Measurements from ENCODE around the gene JARID2.

Gene JARID2

GRCh38 chr6:15458021-15458459, 212.2 kb downstream of the JARID2 start:
- no peaks in the 10 kb centered on the region for H3F3A ChIP-seq (ENCODE audit: insufficient read depth)
- no peaks in the 10 kb centered on the region for H3K79me2 ChIP-seq (ENCODE audit: insufficient read depth, low read length)
- no peak for TF ChIP-seq CTCF (IDR thresholded peaks at IDR 0.05; ENCODE audit: insufficient read depth, low read length, poor library complexity, severe bottlenecking)
- no peak for TF ChIP-seq EZH2phosphoT487 (conservative IDR thresholded peaks at IDR 0.05; ENCODE audit: low read length)
- no peak overlapping the region for H3K4me2 ChIP-seq (ENCODE audit: low read depth, low read length, poor library complexity, severe bottlenecking)
- no peaks in the 10 kb centered on the region for H3K9me2 ChIP-seq (replicated peaks; ENCODE audit: insufficient read depth, low read length)
- no peaks in the 10 kb centered on the region for H3K9me3 ChIP-seq (ENCODE audit: insufficient read depth, low read length)
- H3K9ac ChIP-seq (ENCODE audit: low read length): no peak overlapping the region
- H3K4me3 ChIP-seq (ENCODE audit: insufficient read depth, low read length, poor library complexity, severe bottlenecking): no peak overlapping the region
- no peaks in the 10 kb centered on the region for H3K27me3 ChIP-seq (ENCODE audit: low read length)
- no peaks in the 10 kb centered on the region for H4K20me1 ChIP-seq (ENCODE audit: low read depth, low read length)
- H3K36me3 ChIP-seq (ENCODE audit: low read length): no peaks in the 10 kb centered on the region
- no peak overlapping the region for H2AFZ ChIP-seq (ENCODE audit: low read depth, low read length, severe bottlenecking)
- H3K27ac ChIP-seq (ENCODE audit: low read depth, low read length): no peak overlapping the region

- H3F3A ChIP-seq (ENCODE audit: insufficient read depth): no peaks in the 10 kb centered on the region
- no peak overlapping the region for H3K4me2 ChIP-seq (ENCODE audit: low read depth, low read length, poor library complexity, severe bottlenecking)
- H3K27ac ChIP-seq (ENCODE audit: low read depth, low read length): no peak overlapping the region
- no peaks in the 10 kb centered on the region for H3K9me2 ChIP-seq (replicated peaks; ENCODE audit: insufficient read depth, low read length)
- no peak overlapping the region for H3K9ac ChIP-seq (ENCODE audit: low read length)
- H4K20me1 ChIP-seq (ENCODE audit: low read depth, low read length): no peaks in the 10 kb centered on the region
- TF ChIP-seq EZH2phosphoT487 (conservative IDR thresholded peaks at IDR 0.05; ENCODE audit: low read length) (no peak), CTCF (IDR thresholded peaks at IDR 0.05; ENCODE audit: insufficient read depth, low read length, poor library complexity, severe bottlenecking) (no peak)
- no peaks in the 10 kb centered on the region for H3K79me2 ChIP-seq (ENCODE audit: insufficient read depth, low read length)
- no peaks in the 10 kb centered on the region for H3K27me3 ChIP-seq (ENCODE audit: low read length)
- H3K36me3 ChIP-seq (ENCODE audit: low read length): no peaks in the 10 kb centered on the region
- no peak overlapping the region for H2AFZ ChIP-seq (ENCODE audit: low read depth, low read length, severe bottlenecking)
- no peaks in the 10 kb centered on the region for H3K9me3 ChIP-seq (ENCODE audit: insufficient read depth, low read length)
- no peak overlapping the region for H3K4me3 ChIP-seq (ENCODE audit: insufficient read depth, low read length, poor library complexity, severe bottlenecking)
Observed at GRCh38 chr6:15460110-15460727, 214.3 kb downstream of the JARID2 start.

DNA sequence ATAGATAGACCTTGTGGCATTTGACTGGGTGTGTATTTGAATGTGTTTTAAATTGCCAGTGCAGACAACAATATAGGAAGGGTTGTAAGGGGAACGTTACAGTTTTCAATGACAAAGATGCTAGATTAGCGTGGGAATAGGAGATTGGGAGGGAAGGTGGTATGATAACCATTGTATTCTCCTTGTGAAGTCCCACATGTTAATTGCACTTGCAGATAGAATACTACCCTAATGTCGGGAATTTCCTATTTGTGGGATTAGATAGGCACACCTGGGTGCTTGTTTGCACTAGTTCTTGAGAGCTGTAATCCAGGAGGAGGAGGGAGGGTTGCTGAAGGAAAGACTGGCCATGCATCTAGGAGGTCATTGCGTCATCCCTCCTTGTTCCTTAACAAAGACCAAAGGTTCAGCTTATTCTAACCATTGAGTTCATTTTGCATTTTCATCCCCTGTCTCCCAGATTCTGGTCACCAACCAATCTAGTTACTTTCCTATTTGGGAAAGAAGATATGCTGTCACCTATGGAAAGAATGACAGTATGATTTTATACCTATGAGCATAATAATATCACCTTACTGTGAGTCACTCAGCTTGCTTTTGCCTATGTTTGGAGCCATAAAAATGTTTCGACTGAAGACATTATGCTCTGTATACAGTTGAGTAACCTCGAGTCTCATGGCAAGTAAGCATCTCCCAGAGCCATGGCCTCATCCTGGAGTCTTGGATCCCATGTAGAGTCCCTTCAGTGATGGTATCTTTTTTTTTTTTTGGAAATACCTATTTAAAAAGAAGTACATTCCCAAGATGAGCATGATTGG, 215.5 kb downstream of the JARID2 start:
- H3K4me3 ChIP-seq (ENCODE audit: insufficient read depth, low read length, poor library complexity, severe bottlenecking): no peak overlapping the region

More for the DNA sequence above, 215.5 kb downstream of the JARID2 start:
- Histone ChIP-seq H2AFZ (ENCODE audit: low read depth, low read length, severe bottlenecking) (no peak overlapping the region), H3K79me2 (ENCODE audit: insufficient read depth, low read length) (no peaks in the 10 kb centered on the region), H3K9me2 (replicated peaks; ENCODE audit: insufficient read depth, low read length) (no peaks in the 10 kb centered on the region), H3F3A (ENCODE audit: insufficient read depth) (no peaks in the 10 kb centered on the region), H4K20me1 (ENCODE audit: low read depth, low read length) (no peaks in the 10 kb centered on the region), H3K4me2 (ENCODE audit: low read depth, low read length, poor library complexity, severe bottlenecking) (no peak overlapping the region), H3K9me3 (ENCODE audit: insufficient read depth, low read length) (no peaks in the 10 kb centered on the region), H3K9ac (ENCODE audit: low read length) (no peak overlapping the region), H3K27ac (ENCODE audit: low read depth, low read length) (no peak overlapping the region), H3K36me3 (ENCODE audit: low read length) (no peaks in the 10 kb centered on the region), H3K27me3 (ENCODE audit: low read length) (no peaks in the 10 kb centered on the region)
- no peak for TF ChIP-seq CTCF (IDR thresholded peaks at IDR 0.05; ENCODE audit: insufficient read depth, low read length, poor library complexity, severe bottlenecking)

All from SU-DHL-6 (cell line).